Naive thymus-derived CD8-positive, alpha-beta T cell (primary cell): ENCODE measurements around the gene UNC5C. TPM values are rescaled to one million over a fixed set of nuclear protein-coding genes. Genes with fewer than 3 reads are reported as not detected.

Experiments
- ATAC-seq, 2 donors: fragments of 150-1000 bp; cut with Tn5 transposase in 1 of 2; sonication (Bioruptor Pico), chemical (Tn5 transposase) in 1 of 2; 1 replicate in 1 of 2; 2 replicates in 1 of 2; pipeline ENCODE4 v1.10.0; 2021; ENCODE audit warnings: mild to moderate bottlenecking in 2 of 2, moderate library complexity in 2 of 2
- POLR2A ChIA-PET: fragments of 350-600 bp; sonication (Branson Sonifier 250); formaldehyde crosslinking; loops from one replicate; lab custom pipeline; 2021; ENCODE audit warnings: antibody characterized with exemption; lab: Charles Lee
- DNase-seq, 10 donors: peaks; one replicate each; pipeline versions ENCODE4 v3.0.0 to v3.0.0-alpha.2; 2020 to 2022
- H3K27ac Mint-ChIP-seq, 10 donors: one replicate each; pipeline ENCODE4 v1.8.0; 2020 to 2022; ENCODE audit warnings: mild to moderate bottlenecking in 10 of 10, mixed read lengths in 10 of 10, moderate library complexity in 4 of 10, inconsistent platforms in 1 of 10
- H3K27me3 Mint-ChIP-seq, 5 donors: one replicate each; pipeline ENCODE4 v1.8.0; 2021 to 2022; ENCODE audit warnings: mixed read lengths in 5 of 5
- H3K36me3 Mint-ChIP-seq, 3 donors: one replicate each; pipeline ENCODE4 v1.8.0; 2020 to 2022; ENCODE audit warnings: mixed read lengths in 3 of 3, mild to moderate bottlenecking in 2 of 3, inconsistent platforms in 1 of 3
- H3K4me1 Mint-ChIP-seq, 4 donors: one replicate each; pipeline ENCODE4 v1.8.0; 2021 to 2022; ENCODE audit warnings: mixed read lengths in 4 of 4
- H3K4me3 Mint-ChIP-seq, 10 donors: one replicate each; pipeline ENCODE4 v1.8.0; 2020 to 2022; ENCODE audit warnings: mild to moderate bottlenecking in 10 of 10, mixed read lengths in 10 of 10, moderate library complexity in 6 of 10, inconsistent platforms in 1 of 10
- H3K9me3 Mint-ChIP-seq, 9 donors: one replicate each; pipeline ENCODE4 v1.8.0; 2020 to 2022; ENCODE audit warnings: mixed read lengths in 9 of 9, mild to moderate bottlenecking in 3 of 9, inconsistent platforms in 1 of 9, moderate library complexity in 1 of 9
- polyA plus RNA-seq, 3 donors: library from polyadenylated mRNA; unstranded; fragments of 300-500 nt; fragmentation: Illumina TruSeq; gene quantifications; one replicate each; pipeline ENCODE4 v1.2.3, GENCODE V29; 2021
- total RNA-seq, 8 experiments: library from RNA in 2 of 8; stranded (reverse) in 2 of 8; gene quantifications; one replicate each; pipeline ENCODE4 v1.2.3 and lab custom pipeline; 2021 to 2026

UNC5C gene
- total and polyA plus RNA-seq, 5 experiments from 2014 or later: not detected

DNA sequence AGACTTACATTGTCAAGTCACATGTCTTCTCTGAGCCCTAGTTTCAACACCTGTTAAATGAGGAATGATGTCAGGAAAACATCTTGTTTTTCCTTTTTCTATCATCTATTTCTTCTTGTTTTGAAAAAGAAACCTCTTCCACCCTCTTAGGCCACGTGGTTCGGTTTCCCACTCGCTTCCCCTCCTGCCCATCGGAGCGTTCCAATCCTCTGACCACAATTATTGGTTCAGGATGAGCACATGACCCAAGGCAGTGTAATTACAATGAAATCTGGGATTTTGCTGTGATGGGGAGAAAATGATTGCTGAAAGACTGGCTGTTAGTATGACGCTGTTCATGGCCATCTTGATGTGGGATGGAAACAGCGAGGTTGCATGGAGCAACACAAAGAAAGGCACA is 186.7 kb downstream of the UNC5C start:
- no peak overlapping the region for H3K4me3 Mint-ChIP-seq
- no peaks in the 10 kb centered on the region for H3K4me1 Mint-ChIP-seq
- H3K27ac Mint-ChIP-seq: no peak overlapping the region
- no peak for ATAC-seq
- no peaks in the 10 kb centered on the region for H3K27me3 Mint-ChIP-seq
- H3K9me3 Mint-ChIP-seq: no peaks in the 10 kb centered on the region
- H3K36me3 Mint-ChIP-seq: no peaks in the 10 kb centered on the region
- no peak for DNase-seq
- POLR2A ChIA-PET: no interaction called here

GRCh38 chr4:95361696-95361965 is 187.1 kb downstream of the UNC5C start:
- ATAC-seq (no peak), DNase-seq (no peak)
- no peak overlapping the region for H3K27ac Mint-ChIP-seq
- H3K4me1 Mint-ChIP-seq: no peaks in the 10 kb centered on the region
- H3K36me3 Mint-ChIP-seq: no peaks in the 10 kb centered on the region
- no peaks in the 10 kb centered on the region for H3K27me3 Mint-ChIP-seq
- no peaks in the 10 kb centered on the region for H3K9me3 Mint-ChIP-seq
- POLR2A ChIA-PET: no interaction called here
- H3K4me3 Mint-ChIP-seq: no peak overlapping the region

- no peak for DNase-seq
- no peak for ATAC-seq
- Mint-ChIP-seq H3K36me3 (no peaks in the 10 kb centered on the region), H3K9me3 (no peaks in the 10 kb centered on the region), H3K27ac (no peak overlapping the region), H3K27me3 (no peaks in the 10 kb centered on the region), H3K4me3 (no peak overlapping the region), H3K4me1 (no peaks in the 10 kb centered on the region)
- POLR2A ChIA-PET: no interaction called here
Observed at GRCh38 chr4:95360906-95361695, 187.7 kb downstream of the UNC5C start.

DNA sequence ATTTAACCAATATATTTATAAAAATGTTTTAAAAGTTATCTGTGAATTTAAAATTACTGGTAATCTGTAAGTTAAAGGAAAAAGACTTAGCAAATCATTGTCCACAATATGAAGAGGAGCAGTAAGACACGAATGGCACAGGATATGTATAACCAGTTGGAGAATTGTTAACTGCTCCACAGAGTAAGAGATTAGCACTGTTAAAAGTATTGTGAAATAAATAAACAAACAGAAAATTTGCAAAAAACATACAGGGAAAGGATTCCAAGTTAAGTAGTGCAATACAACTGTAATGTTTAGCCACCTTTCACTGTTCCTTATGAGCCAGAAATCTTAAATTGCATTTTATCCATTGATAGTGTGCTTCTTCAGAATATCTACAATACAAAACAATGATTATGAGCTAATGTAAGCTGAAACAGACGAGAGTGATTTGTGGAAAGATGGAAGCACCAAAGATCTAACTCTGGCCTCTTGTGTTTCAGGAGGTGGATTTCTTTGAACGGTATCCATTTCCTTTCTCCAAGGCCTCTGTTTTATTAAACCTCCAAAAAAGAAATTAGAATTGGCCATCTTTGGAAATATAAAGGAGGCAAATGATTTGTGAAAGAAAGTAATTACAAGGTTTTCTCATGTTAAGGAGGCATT is 188.4 kb downstream of the UNC5C start:
- Mint-ChIP-seq H3K4me3 (no peak overlapping the region), H3K4me1 (no peaks in the 10 kb centered on the region), H3K27ac (no peak overlapping the region), H3K27me3 (no peaks in the 10 kb centered on the region), H3K9me3 (no peaks in the 10 kb centered on the region), H3K36me3 (no peaks in the 10 kb centered on the region)
- no peak for ATAC-seq
- POLR2A ChIA-PET: no interaction called here
- no peak for DNase-seq

GRCh38 chr4:95358421-95358820 is 190.4 kb downstream of the UNC5C start:
- H3K4me1 Mint-ChIP-seq: no peaks in the 10 kb centered on the region
- H3K27ac Mint-ChIP-seq: no peak overlapping the region
- H3K4me3 Mint-ChIP-seq: no peak overlapping the region
- DNase-seq: no peak
- H3K27me3 Mint-ChIP-seq: no peaks in the 10 kb centered on the region
- H3K36me3 Mint-ChIP-seq: no peaks in the 10 kb centered on the region
- POLR2A ChIA-PET: no interaction called here
- no peaks in the 10 kb centered on the region for H3K9me3 Mint-ChIP-seq
- no peak for ATAC-seq

GRCh38 chr4:95355021-95355420 is 193.8 kb downstream of the UNC5C start:
- Mint-ChIP-seq H3K27me3 (no peaks in the 10 kb centered on the region), H3K27ac (no peak overlapping the region), H3K4me3 (no peak overlapping the region)

GRCh38 chr4:95348418-95348817 is 200.4 kb downstream of the UNC5C start:
- peaks cover 13 to 50% (median 34%) of the 10 kb centered on the region in 9 donors for H3K9me3 Mint-ChIP-seq
- no peaks in the 10 kb centered on the region for H3K4me1 Mint-ChIP-seq
- H3K36me3 Mint-ChIP-seq: peaks cover 0 to 37% (median 0%) of the 10 kb centered on the region in 3 donors
- no peak for ATAC-seq
- POLR2A ChIA-PET: no interaction called here
- no peak for DNase-seq
- no peak overlapping the region for H3K27ac Mint-ChIP-seq
- H3K27me3 Mint-ChIP-seq: no peaks in the 10 kb centered on the region
- H3K4me3 Mint-ChIP-seq: no peak overlapping the region

More at GRCh38 chr4:95355021-95355420, 193.8 kb downstream of the UNC5C start:
- POLR2A ChIA-PET: no interaction called here
- Mint-ChIP-seq H3K9me3 (no peaks in the 10 kb centered on the region), H3K4me1 (no peaks in the 10 kb centered on the region), H3K36me3 (no peaks in the 10 kb centered on the region)
- no peak for ATAC-seq
- no peak for DNase-seq

GRCh38 chr4:95343235-95343634 is 205.5 kb downstream of the UNC5C start:
- ATAC-seq (no peak), DNase-seq (no peak)
- H3K9me3 Mint-ChIP-seq: peaks cover 14 to 51% (median 36%) of the 10 kb centered on the region in 9 donors
- no peaks in the 10 kb centered on the region for H3K4me1 Mint-ChIP-seq
- POLR2A ChIA-PET: no interaction called here
- H3K27me3 Mint-ChIP-seq: peaks cover 0 to 3% (median 0%) of the 10 kb centered on the region in 5 donors
- H3K36me3 Mint-ChIP-seq: peaks cover 0 to 43% (median 0%) of the 10 kb centered on the region in 3 donors
- H3K4me3 Mint-ChIP-seq: no peak overlapping the region
- H3K27ac Mint-ChIP-seq: no peak overlapping the region

- Mint-ChIP-seq H3K9me3 (peaks cover 6 to 21% (median 16%) of the 10 kb centered on the region in 9 donors), H3K27me3 (peaks cover 0 to 3% (median 0%) of the 10 kb centered on the region in 5 donors), H3K27ac (no peak overlapping the region), H3K4me3 (no peak overlapping the region), H3K4me1 (no peaks in the 10 kb centered on the region), H3K36me3 (peaks cover 0 to 24% (median 0%) of the 10 kb centered on the region in 3 donors)
- no peak for ATAC-seq
- POLR2A ChIA-PET: no interaction called here
- no peak for DNase-seq
Observed at GRCh38 chr4:95340191-95340590, 208.6 kb downstream of the UNC5C start.

DNA sequence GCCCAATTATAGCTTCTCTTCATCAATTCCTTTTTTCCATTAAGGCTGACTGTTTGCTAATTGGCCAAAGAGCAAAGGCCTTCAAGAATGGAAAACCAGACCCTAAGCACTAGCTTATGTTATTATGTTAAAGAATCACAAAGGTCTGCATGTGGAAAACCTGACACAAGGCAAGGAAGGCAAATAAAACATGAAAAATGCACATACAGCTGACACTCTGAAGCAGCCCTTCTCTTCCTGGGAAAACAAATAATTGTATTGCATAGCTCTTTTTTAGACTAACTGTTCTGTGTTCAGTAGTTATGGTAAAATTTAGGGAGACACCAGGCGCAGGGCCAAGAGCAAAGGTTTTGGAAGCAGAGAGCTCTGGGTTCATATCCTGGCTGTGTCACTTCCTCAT is 223.1 kb downstream of the UNC5C start:
- no peaks in the 10 kb centered on the region for H3K4me1 Mint-ChIP-seq
- peaks cover 0 to 6% (median 0%) of the 10 kb centered on the region in 9 donors for H3K9me3 Mint-ChIP-seq
- H3K27me3 Mint-ChIP-seq: no peaks in the 10 kb centered on the region
- no peak overlapping the region for H3K4me3 Mint-ChIP-seq
- POLR2A ChIA-PET: no interaction called here
- no peaks in the 10 kb centered on the region for H3K36me3 Mint-ChIP-seq
- DNase-seq (no peak), ATAC-seq (no peak)
- H3K27ac Mint-ChIP-seq: no peak overlapping the region

DNA sequence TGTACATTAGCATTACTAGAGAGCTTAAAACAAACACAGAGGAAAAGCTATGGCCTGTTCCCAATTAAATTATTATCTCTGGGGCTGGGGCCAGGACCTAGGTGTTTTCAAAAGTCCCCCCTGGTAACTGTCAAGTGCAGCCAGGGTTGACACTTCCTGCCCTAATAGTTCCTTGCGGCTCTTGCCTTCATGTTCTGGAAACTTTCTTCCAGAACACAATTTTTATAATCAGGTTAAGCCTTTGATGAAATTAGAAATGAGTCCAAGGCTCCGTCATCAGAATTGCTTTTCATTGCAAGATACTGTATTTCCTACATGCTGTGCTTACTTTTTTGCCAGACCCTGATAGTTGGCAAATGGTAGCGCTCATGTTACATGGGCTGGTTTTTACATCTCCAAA is 229.6 kb downstream of the UNC5C start:
- no peaks in the 10 kb centered on the region for H3K36me3 Mint-ChIP-seq
- H3K27ac Mint-ChIP-seq: no peak overlapping the region
- POLR2A ChIA-PET: no interaction called here
- no peak for ATAC-seq
- H3K9me3 Mint-ChIP-seq: no peaks in the 10 kb centered on the region
- DNase-seq: no peak
- H3K27me3 Mint-ChIP-seq: no peaks in the 10 kb centered on the region
- no peak overlapping the region for H3K4me3 Mint-ChIP-seq
- no peaks in the 10 kb centered on the region for H3K4me1 Mint-ChIP-seq

DNA sequence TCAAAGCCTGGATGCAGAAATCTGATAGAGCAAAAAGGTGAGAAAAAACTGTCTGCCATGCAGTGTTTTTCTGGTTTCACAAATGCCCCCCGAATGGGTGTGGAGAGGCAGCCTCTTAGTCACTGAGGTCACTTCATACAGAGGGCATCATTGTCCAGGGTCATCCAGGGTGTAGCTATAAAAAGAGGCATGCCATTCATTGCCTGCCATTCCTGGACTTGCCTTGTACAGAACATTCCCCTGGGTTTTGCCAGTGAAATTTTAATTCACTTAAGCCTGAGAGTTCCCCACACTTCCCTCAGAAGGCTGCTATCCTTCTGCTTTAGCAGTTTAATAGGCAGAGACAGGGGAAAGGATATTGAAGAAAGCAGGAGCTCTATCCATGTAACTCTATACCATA is 230.3 kb downstream of the UNC5C start:
- no peak overlapping the region for H3K4me3 Mint-ChIP-seq
- H3K27me3 Mint-ChIP-seq: no peaks in the 10 kb centered on the region
- ATAC-seq (no peak), DNase-seq (no peak)
- no peak overlapping the region for H3K27ac Mint-ChIP-seq
- no peaks in the 10 kb centered on the region for H3K4me1 Mint-ChIP-seq
- POLR2A ChIA-PET: no interaction called here
- no peaks in the 10 kb centered on the region for H3K36me3 Mint-ChIP-seq
- H3K9me3 Mint-ChIP-seq: no peaks in the 10 kb centered on the region

- H3K4me1 Mint-ChIP-seq: no peaks in the 10 kb centered on the region
- no peak overlapping the region for H3K4me3 Mint-ChIP-seq
- H3K27ac Mint-ChIP-seq: no peak overlapping the region
- H3K36me3 Mint-ChIP-seq: no peaks in the 10 kb centered on the region
- DNase-seq (no peak), ATAC-seq (no peak)
- no peaks in the 10 kb centered on the region for H3K9me3 Mint-ChIP-seq
- no peaks in the 10 kb centered on the region for H3K27me3 Mint-ChIP-seq
- POLR2A ChIA-PET: no interaction called here
Observed at GRCh38 chr4:95318044-95318443, 230.7 kb downstream of the UNC5C start.
